NCI-H460 (cell line): ENCODE results near the gene FLNB. TPM values are rescaled to one million over a fixed set of nuclear protein-coding genes. Genes with fewer than 3 reads are reported as not detected.
A peak's percentile ranks its signal among the peaks of the same experiment; 100 is the strongest.

Experiments used
- DNase-seq: peaks from one replicate; pipeline ENCODE4 v3.0.0-alpha.2; 2016; ENCODE audit warnings: low read depth; ENCODE audit errors: extremely low read depth
- polyA plus RNA-seq: library from polyadenylated mRNA; depleted of rRNA; stranded (reverse); fragments of >200 nt; gene quantifications from 2 replicates; pipeline ENCODE4 v1.2.3, GENCODE V29; 2014; cell fraction: nucleus; rRNA removed
- total RNA-seq: library from RNA; depleted of rRNA; stranded (reverse); fragments of >200 nt; shearing (Covaris generic); gene quantifications from 2 replicates; pipeline ENCODE4 v1.2.3, GENCODE V29; 2014; rRNA removed

FLNB gene, protein sequence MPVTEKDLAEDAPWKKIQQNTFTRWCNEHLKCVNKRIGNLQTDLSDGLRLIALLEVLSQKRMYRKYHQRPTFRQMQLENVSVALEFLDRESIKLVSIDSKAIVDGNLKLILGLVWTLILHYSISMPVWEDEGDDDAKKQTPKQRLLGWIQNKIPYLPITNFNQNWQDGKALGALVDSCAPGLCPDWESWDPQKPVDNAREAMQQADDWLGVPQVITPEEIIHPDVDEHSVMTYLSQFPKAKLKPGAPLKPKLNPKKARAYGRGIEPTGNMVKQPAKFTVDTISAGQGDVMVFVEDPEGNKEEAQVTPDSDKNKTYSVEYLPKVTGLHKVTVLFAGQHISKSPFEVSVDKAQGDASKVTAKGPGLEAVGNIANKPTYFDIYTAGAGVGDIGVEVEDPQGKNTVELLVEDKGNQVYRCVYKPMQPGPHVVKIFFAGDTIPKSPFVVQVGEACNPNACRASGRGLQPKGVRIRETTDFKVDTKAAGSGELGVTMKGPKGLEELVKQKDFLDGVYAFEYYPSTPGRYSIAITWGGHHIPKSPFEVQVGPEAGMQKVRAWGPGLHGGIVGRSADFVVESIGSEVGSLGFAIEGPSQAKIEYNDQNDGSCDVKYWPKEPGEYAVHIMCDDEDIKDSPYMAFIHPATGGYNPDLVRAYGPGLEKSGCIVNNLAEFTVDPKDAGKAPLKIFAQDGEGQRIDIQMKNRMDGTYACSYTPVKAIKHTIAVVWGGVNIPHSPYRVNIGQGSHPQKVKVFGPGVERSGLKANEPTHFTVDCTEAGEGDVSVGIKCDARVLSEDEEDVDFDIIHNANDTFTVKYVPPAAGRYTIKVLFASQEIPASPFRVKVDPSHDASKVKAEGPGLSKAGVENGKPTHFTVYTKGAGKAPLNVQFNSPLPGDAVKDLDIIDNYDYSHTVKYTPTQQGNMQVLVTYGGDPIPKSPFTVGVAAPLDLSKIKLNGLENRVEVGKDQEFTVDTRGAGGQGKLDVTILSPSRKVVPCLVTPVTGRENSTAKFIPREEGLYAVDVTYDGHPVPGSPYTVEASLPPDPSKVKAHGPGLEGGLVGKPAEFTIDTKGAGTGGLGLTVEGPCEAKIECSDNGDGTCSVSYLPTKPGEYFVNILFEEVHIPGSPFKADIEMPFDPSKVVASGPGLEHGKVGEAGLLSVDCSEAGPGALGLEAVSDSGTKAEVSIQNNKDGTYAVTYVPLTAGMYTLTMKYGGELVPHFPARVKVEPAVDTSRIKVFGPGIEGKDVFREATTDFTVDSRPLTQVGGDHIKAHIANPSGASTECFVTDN (N-terminal part only)
- 496 and 497 TPM in 2 replicates for total RNA-seq
- 621 and 673 TPM in 2 replicates for polyA plus RNA-seq

DNA sequence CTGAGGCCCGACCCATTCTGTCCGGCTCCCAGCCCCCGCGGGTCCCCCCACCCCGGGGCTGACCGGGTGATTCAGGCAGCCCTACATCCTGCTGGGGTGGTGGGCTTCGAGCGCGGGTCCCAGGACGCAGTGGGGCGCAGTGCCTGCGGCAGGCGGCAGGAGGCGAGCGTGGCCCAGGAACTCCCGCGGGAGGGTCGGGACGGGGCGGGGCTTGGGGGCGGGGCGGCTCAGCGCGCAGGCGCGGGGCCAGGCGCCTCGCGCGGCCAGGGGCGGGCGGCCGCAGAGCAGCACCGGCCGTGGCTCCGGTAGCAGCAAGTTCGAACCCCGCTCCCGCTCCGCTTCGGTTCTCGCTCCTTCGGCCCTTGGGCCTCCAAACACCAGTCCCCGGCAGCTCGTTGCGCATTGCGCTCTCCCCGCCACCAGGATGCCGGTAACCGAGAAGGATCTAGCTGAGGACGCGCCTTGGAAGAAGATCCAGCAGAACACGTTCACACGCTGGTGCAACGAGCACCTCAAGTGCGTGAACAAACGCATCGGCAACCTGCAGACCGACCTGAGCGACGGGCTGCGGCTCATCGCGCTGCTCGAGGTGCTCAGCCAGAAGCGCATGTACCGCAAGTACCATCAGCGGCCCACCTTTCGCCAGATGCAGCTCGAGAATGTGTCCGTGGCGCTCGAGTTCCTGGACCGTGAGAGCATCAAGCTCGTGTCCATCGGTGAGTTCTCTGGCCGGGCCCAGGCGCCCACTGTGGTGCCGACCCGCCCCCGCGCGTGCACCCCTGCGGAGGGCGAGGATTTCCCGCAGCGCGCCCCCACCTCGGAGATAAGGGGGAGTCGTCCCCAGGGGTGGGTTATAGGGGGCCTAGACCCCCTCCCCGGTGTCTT lies at the start of gene FLNB:
FLNB (plus strand) TSS at position 282 of the 885 bp plus-strand sequence; CDS start at position 425, 143 bp downstream.
- peak; percentile 66 for DNase-seq

DNA sequence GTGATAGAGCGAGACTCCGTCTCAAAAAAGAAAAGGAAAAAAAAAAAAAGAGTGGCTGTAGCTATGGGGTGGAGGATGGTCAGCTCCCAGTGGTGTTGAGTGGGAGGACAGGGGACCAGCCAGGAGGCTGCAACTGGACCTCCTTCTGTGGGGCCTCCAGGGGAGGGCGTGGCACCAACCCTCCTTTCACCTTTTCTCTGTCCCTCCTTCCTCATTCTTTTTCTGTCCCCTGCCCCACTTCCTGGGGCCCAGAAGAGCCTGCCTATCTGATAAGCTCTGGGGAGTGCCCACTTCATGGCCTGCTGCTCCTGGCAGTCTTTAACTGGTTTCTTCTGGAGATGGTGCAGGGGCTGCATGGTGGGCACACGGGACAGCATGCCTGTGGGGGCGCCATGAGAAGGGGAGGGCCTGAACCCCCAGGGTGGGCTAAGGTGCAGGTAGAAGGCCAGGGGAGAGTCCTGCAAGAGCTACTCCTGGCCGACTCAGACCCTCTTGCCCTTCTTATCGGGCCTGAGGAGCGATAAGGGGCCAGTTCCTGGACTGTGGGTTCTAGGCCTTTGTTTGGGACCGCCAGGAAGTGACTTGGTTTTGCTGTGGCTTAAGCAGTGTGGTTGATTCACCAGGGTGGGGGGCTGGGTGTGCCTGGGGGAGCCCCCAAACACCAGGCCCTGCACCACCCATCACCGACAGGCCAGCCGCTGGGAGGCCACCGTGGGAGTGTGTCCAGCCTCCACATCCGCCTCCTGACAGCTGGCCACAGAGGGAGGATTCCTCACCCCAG lies 49.4 kb upstream of the FLNB start:
- DNase-seq = no peak

DNA sequence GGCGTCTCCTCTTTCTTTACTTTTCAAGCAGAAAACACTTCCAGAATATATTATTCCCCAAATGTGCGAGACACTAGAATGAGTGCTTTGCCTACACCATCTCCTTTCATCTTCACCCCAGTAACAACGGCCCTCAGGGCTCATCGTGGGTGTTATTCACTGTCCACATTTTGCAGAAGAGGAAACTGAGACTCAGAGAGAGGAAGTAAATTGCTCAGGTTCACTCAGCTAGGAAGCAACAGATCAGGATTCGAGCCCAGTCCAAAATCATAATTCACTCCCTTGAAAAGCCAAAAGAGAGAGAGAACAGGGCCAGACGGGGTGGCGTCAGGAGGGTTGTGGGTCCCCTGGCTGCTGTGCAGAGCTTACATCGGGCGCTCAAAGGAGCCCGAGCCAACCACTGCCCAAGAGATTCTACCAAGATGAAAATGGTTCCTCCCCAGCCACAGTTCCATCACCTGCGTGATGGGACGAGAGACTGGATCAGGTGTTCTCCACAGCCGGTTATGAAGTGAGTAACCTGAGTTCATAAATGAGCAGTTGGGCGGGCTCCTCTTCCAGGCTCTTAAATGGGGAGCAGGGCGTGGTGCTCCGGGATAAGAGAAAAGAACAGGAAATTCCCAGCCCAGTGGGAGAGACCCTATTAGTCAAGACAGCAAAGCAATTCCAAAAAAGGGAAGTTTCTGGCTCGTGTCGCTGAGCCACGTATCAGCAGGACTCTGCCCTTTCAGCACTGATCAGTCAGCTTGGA lies 48.6 kb upstream of the FLNB start:
- no peak for DNase-seq

DNA sequence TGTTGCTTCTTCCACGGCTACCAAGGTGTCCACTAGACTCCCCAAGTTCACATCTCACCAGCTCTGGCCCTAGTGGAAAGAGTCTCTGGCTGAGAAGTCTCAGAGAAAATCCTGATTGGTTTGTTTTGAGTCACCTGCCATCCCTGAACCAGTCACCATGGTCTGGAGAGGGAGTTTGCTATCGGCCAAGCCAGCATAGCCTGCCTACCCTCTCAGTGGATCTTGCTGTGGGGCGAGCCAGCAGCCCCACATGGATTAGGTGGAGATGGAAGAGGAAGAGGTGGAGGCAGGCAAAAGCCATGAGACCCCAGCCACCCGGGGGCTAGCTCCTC lies 48.1 kb upstream of the FLNB start:
- no peak for DNase-seq

DNA sequence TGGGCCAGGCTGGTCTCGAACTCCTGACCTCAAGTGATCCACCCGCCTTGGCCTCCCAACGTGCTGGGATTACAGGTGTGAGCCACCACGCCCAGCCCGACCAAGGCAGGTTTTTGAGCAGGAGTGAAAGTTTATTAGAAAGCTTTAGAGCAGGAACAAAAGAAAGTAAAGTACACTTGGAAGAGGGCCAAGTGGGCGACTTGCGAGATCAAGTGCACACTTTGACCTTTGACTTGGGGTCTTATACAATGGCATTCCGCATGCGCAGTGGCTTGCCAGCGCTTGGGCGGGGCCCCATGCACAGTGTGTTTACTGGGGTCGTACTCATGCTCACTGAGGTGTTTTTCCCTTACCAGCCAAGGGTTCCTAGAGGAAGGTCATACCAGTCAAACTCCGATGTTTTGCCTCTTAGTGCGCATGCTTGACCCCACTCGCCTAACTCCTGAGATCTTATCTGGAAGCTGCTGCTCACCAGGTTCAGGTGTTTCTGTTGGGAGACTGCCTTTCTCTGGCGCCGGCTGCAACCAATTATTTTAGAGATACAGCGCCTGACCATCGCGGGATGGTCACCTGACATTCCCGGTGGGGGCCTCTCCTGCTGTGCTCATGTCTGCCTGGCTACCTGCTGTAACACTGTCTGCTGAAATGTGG lies 46.9 kb upstream of the FLNB start:
- no peak for DNase-seq

DNA sequence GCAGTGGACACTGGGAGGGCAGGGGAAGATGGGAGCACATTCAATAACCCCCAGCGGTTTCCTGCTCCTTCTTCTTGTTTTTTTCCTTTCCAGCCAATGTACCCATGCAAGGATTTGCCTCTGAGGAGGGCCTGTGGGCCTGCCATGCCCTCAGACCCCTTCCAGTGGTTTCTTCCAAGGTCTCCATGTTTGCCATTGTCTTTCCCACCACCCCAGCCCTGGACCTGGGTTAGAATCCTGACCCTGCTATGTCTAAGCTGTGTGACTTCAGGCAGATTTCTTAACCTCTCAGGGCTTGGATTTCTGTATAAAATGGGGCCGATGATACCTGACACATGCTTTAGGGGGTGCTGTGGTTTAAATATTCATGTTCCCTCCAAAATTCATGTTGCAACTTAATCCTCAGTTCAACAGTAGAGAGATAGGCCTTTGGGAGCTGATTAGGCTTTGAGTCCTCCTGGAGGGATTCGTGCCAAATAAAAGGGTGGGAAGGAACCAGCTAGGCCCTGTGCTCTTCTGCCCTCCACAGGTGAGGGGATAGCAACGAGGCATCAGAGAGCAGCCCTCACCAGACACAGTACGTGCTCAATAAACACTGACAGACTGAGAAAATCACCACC lies 46.3 kb upstream of the FLNB start:
- peak; percentile 61 for DNase-seq

DNA sequence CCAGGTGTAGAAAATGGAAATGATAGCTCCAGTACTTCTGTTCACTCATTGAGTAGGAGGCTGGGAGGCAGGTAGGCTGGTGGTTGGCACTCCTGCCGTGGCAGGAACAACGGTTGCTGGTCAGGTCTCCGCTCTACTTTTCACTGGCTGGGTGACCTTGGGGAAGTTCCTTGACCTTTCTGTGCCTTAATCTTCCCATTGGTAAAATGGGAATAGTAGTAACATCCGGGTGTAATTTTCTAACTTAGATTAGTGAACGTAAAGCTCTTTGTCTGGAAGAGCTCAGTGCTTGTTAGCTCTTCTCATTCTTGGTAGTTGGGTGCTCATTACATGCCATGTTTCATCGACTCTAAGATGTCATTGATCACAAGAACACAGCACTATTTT lies 45.8 kb upstream of the FLNB start:
- no peak for DNase-seq

DNA sequence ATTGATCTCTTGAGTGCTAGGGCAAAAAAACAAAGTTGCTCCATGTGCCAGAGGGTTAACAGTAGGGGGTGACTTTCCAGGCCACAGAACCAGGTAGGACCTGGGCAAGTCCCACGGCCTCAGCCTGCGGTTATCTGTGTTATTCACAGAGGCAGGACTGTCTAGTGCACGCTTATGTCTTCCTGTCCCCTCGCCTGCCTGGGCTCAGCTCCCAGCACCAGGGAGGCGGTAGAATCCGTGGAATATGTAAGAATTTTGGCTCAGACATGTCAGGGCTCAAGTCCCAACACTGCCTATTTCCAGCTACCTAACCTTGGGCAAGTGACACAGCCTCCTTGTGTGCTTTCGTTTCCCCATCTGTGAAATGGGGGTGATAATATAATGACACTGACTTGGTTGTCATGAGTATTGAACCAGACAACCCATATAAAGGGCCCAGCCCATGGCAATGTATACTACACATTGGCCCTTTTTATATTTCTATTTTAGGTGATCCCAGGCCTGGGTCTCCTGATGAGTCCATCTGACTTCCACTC lies 44.3 kb upstream of the FLNB start:
- DNase-seq = no peak

DNA sequence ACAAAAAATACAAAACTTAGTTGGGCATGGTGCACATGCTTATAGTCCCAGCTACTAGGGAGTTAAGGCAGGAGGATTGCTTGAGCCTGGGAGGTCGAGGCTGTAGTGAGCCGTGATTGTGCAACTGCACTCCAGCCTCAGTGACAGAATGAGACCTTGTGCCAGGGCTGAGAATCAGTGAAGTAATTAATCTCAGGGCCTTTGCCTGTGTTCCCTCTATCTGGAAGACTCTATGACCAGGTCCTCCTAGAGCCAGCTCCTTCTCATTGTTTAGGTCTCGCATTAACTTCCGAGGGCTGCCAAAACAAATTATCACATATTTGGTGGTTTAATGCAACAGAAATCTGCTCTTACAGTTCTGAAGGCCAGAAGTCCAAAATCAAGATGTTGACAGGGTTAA lies 41.4 kb upstream of the FLNB start:
- DNase-seq = no peak

DNA sequence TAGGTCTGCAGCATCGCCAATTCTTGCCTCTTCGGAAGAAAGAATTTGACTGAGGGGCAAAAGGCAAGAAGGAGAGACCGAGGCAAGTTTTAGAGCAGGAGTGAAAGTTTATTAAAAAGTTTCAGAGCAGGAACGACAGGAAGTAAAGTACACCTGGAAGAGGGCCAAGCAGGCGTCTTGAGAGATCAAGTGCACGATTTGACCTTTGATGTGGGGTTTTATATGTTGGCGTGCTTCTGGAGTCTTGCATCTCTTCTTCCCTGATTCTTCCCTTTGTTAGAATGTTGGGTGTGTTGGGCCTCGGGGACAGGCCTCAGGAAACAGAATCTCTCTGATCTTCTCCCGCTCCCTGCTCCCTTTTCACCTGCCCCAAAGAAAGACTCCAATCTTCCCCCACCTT lies 40.6 kb upstream of the FLNB start:
- DNase-seq = no peak

DNA sequence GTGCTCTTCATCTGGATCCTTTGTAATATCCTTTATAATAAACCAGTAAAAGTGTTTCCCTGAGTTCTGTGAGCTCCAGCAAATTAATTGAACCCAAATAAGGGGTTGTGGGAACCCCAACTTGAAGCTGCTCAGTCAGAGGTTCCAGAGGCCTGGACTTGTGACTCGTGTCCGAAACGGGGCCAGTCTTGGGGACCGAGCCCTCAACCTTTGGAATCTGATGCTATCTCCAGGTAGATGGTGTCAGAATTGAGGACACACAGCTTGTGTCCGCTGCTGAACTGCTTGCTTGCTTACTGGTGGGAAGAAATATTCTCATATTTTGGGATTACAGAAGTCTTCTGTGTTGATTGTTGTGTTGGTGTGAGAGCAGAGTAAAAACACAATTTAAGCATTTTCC lies 39.7 kb upstream of the FLNB start:
- DNase-seq = no peak

DNA sequence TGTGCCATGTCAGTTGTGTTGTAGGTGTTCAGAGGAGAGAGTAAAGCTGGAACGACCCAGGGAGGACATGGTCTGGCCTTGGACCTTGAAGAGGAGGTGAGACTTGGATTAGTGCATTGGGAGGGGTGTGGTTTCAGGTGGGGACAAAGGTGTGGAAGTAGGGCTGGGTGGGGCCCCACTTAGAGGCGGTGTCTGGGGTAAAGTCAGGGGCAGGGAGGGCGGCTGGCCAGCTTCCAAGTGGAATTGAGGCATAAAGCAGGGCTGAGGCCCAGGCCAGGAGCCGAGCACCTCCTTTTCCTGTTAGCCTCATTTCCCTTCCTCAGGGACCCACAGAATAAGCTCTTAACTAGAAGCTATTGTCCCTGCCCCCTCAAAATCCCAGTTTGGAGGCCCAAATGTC lies 36.2 kb upstream of the FLNB start:
- no peak for DNase-seq

DNA sequence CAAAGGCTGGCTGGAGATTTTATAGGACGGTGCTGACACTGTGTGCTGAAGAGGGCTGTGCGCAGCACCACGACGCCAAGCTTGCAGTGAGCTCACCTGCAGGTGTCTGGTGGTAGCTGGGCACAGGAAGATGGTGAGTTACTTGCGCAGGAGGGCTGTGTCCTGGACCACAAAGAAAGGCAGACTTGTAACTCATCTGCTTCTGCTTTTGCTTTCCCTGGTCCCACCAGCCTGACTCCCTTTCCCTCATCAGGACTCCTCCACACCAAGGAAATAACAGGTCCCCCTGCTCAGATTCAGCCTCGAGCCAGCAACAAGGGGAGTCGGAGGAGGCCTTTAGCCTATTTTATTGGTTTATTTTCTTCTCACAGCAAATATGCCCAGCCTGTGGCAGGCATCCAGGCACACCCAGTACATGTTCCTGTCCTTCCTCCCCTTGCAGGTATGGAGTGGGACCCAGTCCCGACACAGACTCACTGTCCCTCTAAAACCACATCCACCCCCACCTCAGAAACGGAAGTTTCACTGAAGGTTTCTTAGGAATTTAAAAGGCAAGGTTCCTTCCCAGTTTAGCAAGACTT lies 35.6 kb upstream of the FLNB start:
- no peak for DNase-seq

DNA sequence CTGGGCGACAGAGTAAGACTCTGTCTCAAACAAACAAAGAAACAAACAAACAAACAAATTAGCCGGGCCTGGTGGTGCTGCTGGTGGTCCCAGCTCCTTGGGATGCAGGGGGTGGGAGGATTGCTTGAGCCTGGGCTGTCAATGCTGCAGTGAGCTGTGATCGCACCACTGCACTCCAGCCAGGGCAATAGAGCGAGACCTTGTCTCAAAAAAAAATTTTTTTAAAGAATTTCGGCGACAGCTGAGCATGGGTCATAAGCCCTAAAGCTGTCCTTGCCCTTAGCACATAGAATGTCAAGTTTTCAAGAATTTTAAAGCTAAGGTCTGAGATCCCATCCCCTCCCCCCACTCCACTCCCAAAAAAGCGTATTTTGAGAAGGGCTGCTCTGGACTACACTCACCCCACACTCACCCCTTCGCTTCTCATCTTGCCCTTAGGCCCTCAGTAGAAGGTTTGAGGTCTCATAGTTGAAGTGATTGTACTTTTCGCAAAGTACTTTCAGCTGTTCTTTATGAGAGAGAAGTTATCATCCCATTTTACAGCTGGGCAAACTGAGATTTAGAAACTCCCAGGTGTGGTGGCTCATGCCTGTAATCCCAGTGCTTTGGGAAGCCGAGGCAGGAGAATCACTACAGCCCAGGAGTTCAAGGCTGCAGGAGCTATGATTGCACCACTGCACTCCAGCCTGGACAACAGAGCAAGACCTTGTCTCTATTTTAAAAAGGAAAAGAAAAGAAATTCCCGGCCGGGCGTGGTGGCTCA lies 34.3 kb upstream of the FLNB start:
- DNase-seq = no peak

DNA sequence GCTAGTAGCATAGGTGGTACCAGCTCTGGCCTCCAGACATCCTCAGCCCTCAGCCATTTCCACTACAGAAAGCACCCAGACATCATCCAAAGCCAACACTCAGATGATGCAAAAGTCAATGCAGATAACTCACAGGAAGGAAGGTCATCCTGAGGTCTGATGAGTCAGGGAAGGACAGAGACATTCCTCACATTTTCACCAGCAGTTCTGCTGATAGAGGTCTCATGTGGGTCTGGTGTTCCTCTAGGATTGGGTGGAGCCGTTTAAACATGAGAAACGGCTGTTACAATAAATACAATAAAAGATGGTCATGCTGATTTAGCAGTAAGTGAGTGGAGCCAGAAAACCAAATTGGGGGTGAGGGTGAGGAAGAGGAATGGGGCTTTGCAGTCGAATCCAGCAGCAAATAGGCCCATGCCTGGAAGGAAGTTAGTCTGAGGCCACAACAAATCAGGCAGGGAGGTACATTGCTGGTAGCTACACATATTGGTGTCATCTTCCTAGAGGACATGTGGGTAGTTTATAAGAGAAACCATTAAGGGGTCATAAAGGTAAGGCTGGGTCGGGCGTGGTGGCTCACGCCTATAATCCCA lies 33.3 kb upstream of the FLNB start:
- peak; percentile 97 for DNase-seq

DNA sequence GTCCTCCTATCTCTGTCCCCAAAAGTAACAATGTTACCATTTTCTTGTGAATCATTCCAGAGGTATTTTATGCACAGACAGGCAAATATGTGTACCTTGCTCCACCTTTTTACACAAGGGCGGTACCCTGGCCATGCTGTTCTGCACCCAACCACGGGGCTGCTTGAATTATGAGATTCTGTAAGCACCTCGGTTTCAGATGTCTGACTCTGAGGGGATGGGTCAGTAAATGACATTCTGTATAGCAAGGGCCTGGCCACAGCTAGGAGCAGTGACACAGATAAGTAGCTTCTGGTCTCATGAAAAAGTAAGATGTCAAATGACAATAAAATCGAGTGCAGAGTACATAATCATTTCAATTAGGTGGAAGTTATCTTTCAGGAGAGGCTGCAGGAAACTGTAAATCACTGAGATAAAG lies 30.4 kb upstream of the FLNB start:
- no peak for DNase-seq
